Nephron (organoid): Measurements from ENCODE around the gene BDKRB1.

ENCODE experiments used
- H3K27ac Mint-ChIP-seq, 3 experiments: 2 replicates each; pipeline ENCODE4 v1.8.0; 2020; ENCODE audit warnings: mixed read lengths in 3 of 3, mild to moderate bottlenecking in 2 of 3, moderate library complexity in 1 of 3
- H3K27me3 Mint-ChIP-seq: 2 replicates; pipeline ENCODE4 v1.8.0; 2021; ENCODE audit warnings: low read depth, mild to moderate bottlenecking, moderate library complexity, mixed read lengths
- H3K36me3 Mint-ChIP-seq: 2 replicates; pipeline ENCODE4 v1.8.0; 2020; ENCODE audit warnings: low read depth, mixed read lengths
- H3K4me1 Mint-ChIP-seq: 2 replicates; pipeline ENCODE4 v1.8.0; 2020; ENCODE audit warnings: mixed read lengths
- H3K4me3 Mint-ChIP-seq, 3 experiments: 2 replicates each; pipeline ENCODE4 v1.8.0; 2020; ENCODE audit warnings: mild to moderate bottlenecking in 3 of 3, mixed read lengths in 3 of 3, moderate library complexity in 2 of 3
- H3K9me3 Mint-ChIP-seq: 2 replicates; pipeline ENCODE4 v1.8.0; 2020; ENCODE audit warnings: mixed read lengths
- TF ChIP-seq, protein P1 (sequence below), 3 experiments: fragments of 200-600 bp; sonication (generic); IDR thresholded peaks; one replicate each; pipeline ENCODE4 v1.5.0; 2021; ENCODE audit warnings: antibody characterized with exemption in 3 of 3; ENCODE audit not compliant: unreplicated experiment in 3 of 3

BDKRB1 gene

DNA sequence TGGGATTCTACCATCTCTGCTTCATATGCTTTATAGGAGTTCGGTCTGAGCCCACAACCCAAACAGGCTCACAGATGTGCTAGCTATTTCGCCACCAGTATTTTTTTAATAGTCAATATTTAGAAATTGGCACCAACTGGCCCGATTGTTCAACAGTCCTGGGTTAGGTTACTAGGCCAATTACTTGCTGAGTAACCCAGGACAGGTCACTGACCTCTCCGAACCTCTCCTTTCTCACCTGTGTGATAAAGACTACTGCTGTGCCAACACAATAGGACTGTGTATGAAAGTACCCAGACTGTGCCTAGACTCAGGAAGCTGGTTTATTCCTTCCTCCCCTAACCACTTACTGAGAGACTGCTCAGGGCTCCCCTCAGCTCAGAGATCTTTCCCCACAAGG, 43.1 kb upstream of the BDKRB1 start:
- Mint-ChIP-seq H3K27me3 (peaks cover 7% of the 10 kb centered on the region), H3K36me3 (peaks cover 5% of the 10 kb centered on the region), H3K4me3 (no peak overlapping the region), H3K27ac (no peak overlapping the region), H3K4me1 (peaks cover 20% of the 10 kb centered on the region), H3K9me3 (peaks cover 12% of the 10 kb centered on the region)
- TF ChIP-seq, protein P1, sequence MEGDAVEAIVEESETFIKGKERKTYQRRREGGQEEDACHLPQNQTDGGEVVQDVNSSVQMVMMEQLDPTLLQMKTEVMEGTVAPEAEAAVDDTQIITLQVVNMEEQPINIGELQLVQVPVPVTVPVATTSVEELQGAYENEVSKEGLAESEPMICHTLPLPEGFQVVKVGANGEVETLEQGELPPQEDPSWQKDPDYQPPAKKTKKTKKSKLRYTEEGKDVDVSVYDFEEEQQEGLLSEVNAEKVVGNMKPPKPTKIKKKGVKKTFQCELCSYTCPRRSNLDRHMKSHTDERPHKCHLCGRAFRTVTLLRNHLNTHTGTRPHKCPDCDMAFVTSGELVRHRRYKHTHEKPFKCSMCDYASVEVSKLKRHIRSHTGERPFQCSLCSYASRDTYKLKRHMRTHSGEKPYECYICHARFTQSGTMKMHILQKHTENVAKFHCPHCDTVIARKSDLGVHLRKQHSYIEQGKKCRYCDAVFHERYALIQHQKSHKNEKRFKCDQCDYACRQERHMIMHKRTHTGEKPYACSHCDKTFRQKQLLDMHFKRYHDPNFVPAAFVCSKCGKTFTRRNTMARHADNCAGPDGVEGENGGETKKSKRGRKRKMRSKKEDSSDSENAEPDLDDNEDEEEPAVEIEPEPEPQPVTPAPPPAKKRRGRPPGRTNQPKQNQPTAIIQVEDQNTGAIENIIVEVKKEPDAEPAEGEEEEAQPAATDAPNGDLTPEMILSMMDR (IDR thresholded peaks at IDR 0.05; ENCODE audit: unreplicated experiment in 3 of 3), result no peak

DNA sequence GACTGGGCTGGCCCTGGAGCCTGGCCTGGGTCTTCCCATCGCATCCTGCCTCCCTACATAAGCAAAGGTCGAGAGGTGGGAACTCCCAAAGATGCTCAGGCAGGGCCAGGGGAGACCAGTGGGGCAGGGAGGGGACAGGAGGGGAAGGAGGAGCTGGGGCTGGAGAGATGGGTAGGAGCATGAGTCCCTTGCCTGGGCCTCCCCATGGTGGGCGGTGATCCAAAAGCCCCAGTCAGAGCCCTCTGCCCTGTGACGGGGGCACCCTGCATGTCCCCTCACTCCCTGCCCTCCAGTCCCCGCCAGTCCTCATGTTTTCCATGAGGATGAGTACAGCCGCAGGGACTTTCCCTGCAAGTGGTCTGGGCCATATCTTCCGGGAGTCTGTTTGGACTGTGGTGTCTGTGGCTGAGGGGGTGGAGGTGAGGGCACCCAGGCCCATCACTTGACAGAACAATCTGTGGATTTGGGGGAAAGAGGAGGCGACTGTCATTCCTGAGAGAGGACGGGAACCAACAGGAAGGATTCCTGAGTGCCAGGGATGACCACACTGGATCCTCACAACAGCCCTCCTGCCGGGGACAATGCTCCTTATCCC, 42.0 kb upstream of the BDKRB1 start:
- H3K27me3 Mint-ChIP-seq, result peaks cover 7% of the 10 kb centered on the region
- TF ChIP-seq, protein P1 (IDR thresholded peaks at IDR 0.05; ENCODE audit: unreplicated experiment in 3 of 3), result no peak
- peak overlapping the region in 1 of 3 experiments; percentile 51 for H3K27ac Mint-ChIP-seq
- H3K9me3 Mint-ChIP-seq, result peaks cover 12% of the 10 kb centered on the region
- H3K4me1 Mint-ChIP-seq, result peaks cover 20% of the 10 kb centered on the region
- H3K4me3 Mint-ChIP-seq, result no peak overlapping the region
- peaks cover 5% of the 10 kb centered on the region for H3K36me3 Mint-ChIP-seq

- peaks cover 5% of the 10 kb centered on the region for H3K36me3 Mint-ChIP-seq
Observed at GRCh38 chr14:96214793-96215192, 41.2 kb upstream of the BDKRB1 start.

GRCh38 chr14:96215452-96216244, 40.4 kb upstream of the BDKRB1 start:
- H3K36me3 Mint-ChIP-seq, result peaks cover 5% of the 10 kb centered on the region
- H3K4me3 Mint-ChIP-seq, result no peak overlapping the region
- TF ChIP-seq, protein P1 (IDR thresholded peaks at IDR 0.05; ENCODE audit: unreplicated experiment in 3 of 3), result no peak
- H3K9me3 Mint-ChIP-seq, result peaks cover 12% of the 10 kb centered on the region
- no peak overlapping the region for H3K27ac Mint-ChIP-seq
- H3K27me3 Mint-ChIP-seq, result peaks cover 6% of the 10 kb centered on the region
- H3K4me1 Mint-ChIP-seq, result peaks cover 25% of the 10 kb centered on the region

More at GRCh38 chr14:96214793-96215192, 41.2 kb upstream of the BDKRB1 start:
- Mint-ChIP-seq H3K27ac (peak overlapping the region in 1 of 3 experiments; percentile 51), H3K9me3 (peaks cover 12% of the 10 kb centered on the region), H3K4me1 (peaks cover 25% of the 10 kb centered on the region), H3K27me3 (peaks cover 7% of the 10 kb centered on the region), H3K4me3 (no peak overlapping the region)
- TF ChIP-seq, protein P1 (IDR thresholded peaks at IDR 0.05; ENCODE audit: unreplicated experiment in 3 of 3), result no peak

- Mint-ChIP-seq H3K9me3 (peaks cover 12% of the 10 kb centered on the region), H3K4me3 (no peak overlapping the region), H3K36me3 (peaks cover 5% of the 10 kb centered on the region), H3K27me3 (peaks cover 12% of the 10 kb centered on the region), H3K27ac (no peak overlapping the region), H3K4me1 (peaks cover 25% of the 10 kb centered on the region)
- TF ChIP-seq, protein P1 (IDR thresholded peaks at IDR 0.05; ENCODE audit: unreplicated experiment in 3 of 3), result no peak
Observed at GRCh38 chr14:96216627-96217026, 39.4 kb upstream of the BDKRB1 start.
